Measurements from ENCODE around the gene MTUS2. TPM values are rescaled to one million over a fixed set of nuclear protein-coding genes. Genes with fewer than 3 reads are reported as not detected.

MTUS2 gene
- total and polyA plus RNA-seq, 10 of the 15 experiments (the other 5 are each of a cell fraction or from before 2014, with no cell fraction given): under 0.01 to 0.05 (median 0.02) TPM; not detected in 6

- FAIRE-seq (no peak), DNase-seq (ENCODE audit: low read depth, low spot score) (no peak), ATAC-seq (peak; percentile 54)
- ChIA-PET SMC1A (ENCODE audit: uncharacterized antibody, unreplicated experiment) (interaction anchor here (3.8 kb wide), 1 partner anchor 236 kb away, joined by 14 read pairs; no protein-coding TSS in a partner anchor), POLR2A (no interaction called here), CTCF (interaction anchor here (1.3 to 5.6 kb wide), 7 partner anchors 8 to 236 kb away, joined by 3 to 42 read pairs (median 9); no protein-coding TSS in a partner anchor), RAD21 (ENCODE audit: unreplicated experiment) (interaction anchor here (1.8 kb wide), 1 partner anchor 16 kb away, joined by 8 read pairs; no protein-coding TSS in a partner anchor)
- H3K9ac ChIP-seq (ENCODE audit: control insufficient read depth, insufficient read depth, low read length): no peak overlapping the region
- intact Hi-C loops (cut with micrococcal nuclease; ENCODE audit: unreplicated experiment) (loop anchor here (10.0 kb wide), 1 partner anchor 233 kb away; no protein-coding TSS in a partner anchor), in situ Hi-C loops (cut with MboI) (no loop called here)
- WGBS (ENCODE audit: insufficient coverage, insufficient replicate concordance, low lambda C conversion rate, missing lambda C conversion rate): 22% methylated on average over 9 of the region's 9 CpGs
- H3K9me3 ChIP-seq (replicated peaks; ENCODE audit: control insufficient read depth, insufficient read depth, low read length): no peaks in the 10 kb centered on the region
- no peaks in the 10 kb centered on the region for H3K36me3 ChIP-seq (ENCODE audit: control insufficient read depth in 2 of 2, insufficient read depth in 2 of 2, low read length in 1 of 2)
- H3K79me2 ChIP-seq (ENCODE audit: control insufficient read depth, insufficient read depth, low read length): no peaks in the 10 kb centered on the region
- no peaks in the 10 kb centered on the region for H4K20me1 ChIP-seq (ENCODE audit: control insufficient read depth, insufficient read depth)
- no peak overlapping the region for H2AFZ ChIP-seq (ENCODE audit: control insufficient read depth, low read depth, low read length)
- TF ChIP-seq CHD4 (IDR thresholded peaks at IDR 0.05): no peak
- TF ChIP-seq SRF (IDR thresholded peaks at IDR 0.05; ENCODE audit: low read depth in 2 of 2, low read length in 2 of 2): no peak
- no peak for TF ChIP-seq NFYA (IDR thresholded peaks at IDR 0.05; ENCODE audit: borderline replicate concordance, low read depth, low read length)
- TF ChIP-seq DPF2 (IDR thresholded peaks at IDR 0.05): no peak
- TF ChIP-seq E4F1 (IDR thresholded peaks at IDR 0.05; ENCODE audit: borderline replicate concordance, partially characterized antibody): no peak
- TF ChIP-seq CREB1 (IDR thresholded peaks at IDR 0.05; ENCODE audit: low read depth): no peak
- no peak for TF ChIP-seq RELA (IDR thresholded peaks at IDR 0.05; ENCODE audit: borderline replicate concordance, partially characterized antibody)
- no peak for TF ChIP-seq SIX5 (IDR thresholded peaks at IDR 0.05; ENCODE audit: low read depth, low read length, severe bottlenecking)
- no peak for TF ChIP-seq TCF12 (IDR thresholded peaks at IDR 0.05; ENCODE audit: low read depth, low read length)
- no TSS peak for BruUV-seq (replicated peaks)
- no peak overlapping the region for H3K4me3 ChIP-seq
- no peak overlapping the region for H3K4me2 ChIP-seq (ENCODE audit: control insufficient read depth, insufficient read depth)
- H3K27me3 ChIP-seq (replicated peaks in 1 of 2; ENCODE audit: control insufficient read depth in 2 of 2, insufficient read depth in 2 of 2, low read length in 1 of 2): no peaks in the 10 kb centered on the region
- no peak overlapping the region for H3K27ac ChIP-seq (ENCODE audit: control insufficient read depth, insufficient read depth)
- no peaks in the 10 kb centered on the region for H3K4me1 ChIP-seq (ENCODE audit: control insufficient read depth, insufficient read depth, low read length)
Observed at GRCh38 chr13:29471551-29471950, 651.4 kb downstream of the MTUS2 start.
